ENCODE measurements around the gene MRPS23.

DNA sequence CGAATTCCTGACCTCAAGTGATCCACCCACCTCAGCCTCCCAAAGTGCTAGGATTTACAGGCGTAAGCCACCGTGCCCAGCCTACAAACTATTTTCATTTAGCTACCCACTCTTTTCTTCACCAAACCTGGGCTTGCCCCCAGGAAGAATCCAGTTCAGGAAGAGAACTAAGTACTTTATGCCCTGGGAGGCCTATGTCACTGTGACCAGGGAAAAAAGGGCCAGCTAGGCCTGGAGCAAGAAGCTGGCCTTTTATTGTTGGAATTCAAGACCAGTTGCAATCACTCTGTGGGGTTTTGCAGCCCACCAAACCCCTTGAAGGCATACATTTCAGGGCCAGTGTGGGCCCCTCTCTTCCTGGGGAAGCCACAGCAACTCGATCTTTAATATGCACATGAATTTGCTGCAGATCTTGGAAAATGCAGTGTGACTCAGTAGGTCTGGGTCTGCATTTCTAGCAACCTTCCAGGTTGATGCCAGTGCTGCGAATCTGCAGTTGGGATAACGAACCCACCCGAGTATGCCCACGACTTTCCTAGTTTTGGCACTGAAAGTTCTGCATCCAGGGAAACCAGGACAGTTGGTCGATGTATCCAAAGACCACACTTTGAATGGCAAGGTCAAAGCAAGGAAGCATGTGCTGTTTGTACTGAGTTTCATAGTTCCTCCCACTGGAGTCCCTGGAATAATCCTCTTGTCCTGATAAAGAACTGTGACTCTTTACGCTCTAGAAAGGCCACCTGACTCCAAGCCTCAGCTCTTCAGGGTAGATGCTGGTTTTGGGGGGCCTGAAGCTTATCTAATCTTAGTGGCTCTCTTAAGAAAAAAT lies 7.2 kb upstream of the MRPS23 start:
- no peak for TF ChIP-seq POLR2A (IDR thresholded peaks at IDR 0.05)
- TF ChIP-seq, protein P1, sequence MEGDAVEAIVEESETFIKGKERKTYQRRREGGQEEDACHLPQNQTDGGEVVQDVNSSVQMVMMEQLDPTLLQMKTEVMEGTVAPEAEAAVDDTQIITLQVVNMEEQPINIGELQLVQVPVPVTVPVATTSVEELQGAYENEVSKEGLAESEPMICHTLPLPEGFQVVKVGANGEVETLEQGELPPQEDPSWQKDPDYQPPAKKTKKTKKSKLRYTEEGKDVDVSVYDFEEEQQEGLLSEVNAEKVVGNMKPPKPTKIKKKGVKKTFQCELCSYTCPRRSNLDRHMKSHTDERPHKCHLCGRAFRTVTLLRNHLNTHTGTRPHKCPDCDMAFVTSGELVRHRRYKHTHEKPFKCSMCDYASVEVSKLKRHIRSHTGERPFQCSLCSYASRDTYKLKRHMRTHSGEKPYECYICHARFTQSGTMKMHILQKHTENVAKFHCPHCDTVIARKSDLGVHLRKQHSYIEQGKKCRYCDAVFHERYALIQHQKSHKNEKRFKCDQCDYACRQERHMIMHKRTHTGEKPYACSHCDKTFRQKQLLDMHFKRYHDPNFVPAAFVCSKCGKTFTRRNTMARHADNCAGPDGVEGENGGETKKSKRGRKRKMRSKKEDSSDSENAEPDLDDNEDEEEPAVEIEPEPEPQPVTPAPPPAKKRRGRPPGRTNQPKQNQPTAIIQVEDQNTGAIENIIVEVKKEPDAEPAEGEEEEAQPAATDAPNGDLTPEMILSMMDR (IDR thresholded peaks at IDR 0.05) = no peak
